DMS 273 (cell line): ENCODE measurements around the gene SP6.

Source experiments
- DNase-seq: peaks from one replicate; lab custom pipeline; 2025; ENCODE audit not compliant: unreplicated experiment; lab: John Stamatoyannopoulos, UW

Gene SP6

DNA sequence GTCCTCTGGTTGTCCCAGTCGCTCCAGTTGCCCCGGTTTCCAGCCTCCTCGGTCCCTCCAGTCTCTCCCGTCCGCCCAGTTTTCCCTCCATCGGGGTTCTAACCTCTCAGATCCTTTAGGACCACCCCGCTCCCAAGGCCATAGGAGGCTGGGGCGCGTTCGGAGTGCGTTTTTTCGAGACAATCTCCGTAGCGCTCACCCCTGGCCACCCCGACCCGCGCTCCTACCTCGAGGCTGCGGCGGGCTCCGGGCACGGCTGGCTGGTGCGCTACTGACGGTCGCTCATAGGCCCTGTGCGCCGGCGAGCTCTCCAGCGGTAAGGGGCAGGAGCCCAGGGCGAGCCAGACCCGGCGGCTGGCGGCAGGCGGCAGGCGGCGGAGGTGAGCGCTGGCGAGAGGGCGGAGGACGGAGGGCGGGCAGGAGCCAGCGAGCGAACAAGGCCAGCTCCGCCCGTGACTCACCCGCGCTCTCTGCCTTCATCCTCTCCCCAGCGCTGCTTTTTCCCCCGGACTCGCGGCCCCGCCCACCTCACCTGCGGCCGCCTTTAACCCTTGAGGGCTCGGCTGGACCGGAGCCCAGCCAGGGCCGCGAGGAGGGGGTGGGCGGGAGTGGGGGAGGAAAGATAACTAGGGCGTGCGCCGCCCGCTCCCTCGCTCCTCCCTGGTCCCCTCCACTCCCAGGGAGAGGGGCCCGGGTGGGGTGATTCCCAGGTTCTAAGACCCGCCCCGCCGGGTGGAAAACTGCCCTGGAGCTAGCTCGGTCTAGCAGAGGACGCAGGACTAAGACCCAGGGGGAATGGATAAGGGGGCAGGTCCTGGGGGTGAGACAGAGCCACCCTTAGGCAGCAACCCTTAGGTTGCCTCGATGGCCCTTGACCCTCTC, at the start of gene SP6:
Gene SP6, minus strand, starts transcription at position 472 of the 882 bp plus-strand sequence. CDS start 2,734 bp downstream, outside the sequence.
- DNase-seq, result peak; percentile 80

DNA sequence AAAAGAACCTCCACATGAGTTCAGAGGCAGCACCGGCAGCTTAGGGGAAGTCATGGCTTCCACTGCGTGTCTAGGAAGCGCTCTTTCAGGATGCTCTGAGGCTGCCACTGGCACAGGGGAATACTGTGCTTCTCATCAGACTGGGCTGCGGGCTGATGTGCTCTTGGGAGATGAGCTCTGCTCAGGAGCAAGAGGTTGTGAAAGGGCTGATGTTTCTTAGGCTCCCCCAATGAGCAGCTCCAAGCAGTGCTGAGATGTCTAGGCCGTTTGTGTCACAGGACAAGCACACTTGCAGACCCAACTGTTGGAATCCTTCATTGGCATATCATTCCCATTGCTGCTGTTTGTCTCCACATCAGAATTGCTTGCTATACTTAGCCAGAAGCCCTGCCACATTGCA, 48.7 kb upstream of the SP6 start:
- DNase-seq, result no peak

DNA sequence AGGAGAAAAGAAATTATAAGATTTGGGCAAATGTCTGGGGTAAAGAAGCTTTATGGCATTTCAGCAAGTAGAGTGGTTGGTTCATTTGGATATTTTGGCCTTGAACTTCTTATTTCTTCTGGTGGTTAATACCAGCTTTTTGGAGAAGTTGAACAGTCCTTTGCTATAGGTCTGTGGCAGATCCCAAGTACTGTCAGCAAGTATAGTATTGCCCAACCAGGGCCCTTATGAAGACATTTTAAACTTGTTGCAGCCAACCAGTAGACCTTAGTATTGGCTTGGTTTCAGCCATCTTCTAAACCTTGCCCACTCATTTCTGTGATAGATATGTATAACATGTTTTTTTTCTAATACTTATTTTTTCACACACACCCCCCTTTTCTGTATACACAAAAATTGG, 47.3 kb upstream of the SP6 start:
- DNase-seq, result no peak

DNA sequence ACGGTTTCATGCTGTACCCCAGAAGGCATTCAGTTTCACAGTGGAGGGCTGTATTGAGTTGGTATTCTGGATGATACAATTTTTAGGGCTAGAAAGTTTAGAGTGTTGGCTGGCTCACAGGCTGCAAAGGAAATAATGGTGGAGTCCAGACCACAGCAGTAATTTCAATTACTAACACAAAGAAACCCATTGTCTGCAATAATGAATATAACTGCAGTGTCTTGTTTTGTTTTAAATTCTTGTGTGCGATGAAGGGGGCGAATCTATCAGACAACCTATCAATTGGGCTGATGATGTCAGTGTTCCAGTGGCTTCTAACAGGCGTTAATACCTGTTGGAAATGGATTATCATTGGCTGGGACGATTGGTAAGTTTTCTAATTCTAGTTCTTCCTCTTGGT, 46.6 kb upstream of the SP6 start:
- DNase-seq, result no peak

DNA sequence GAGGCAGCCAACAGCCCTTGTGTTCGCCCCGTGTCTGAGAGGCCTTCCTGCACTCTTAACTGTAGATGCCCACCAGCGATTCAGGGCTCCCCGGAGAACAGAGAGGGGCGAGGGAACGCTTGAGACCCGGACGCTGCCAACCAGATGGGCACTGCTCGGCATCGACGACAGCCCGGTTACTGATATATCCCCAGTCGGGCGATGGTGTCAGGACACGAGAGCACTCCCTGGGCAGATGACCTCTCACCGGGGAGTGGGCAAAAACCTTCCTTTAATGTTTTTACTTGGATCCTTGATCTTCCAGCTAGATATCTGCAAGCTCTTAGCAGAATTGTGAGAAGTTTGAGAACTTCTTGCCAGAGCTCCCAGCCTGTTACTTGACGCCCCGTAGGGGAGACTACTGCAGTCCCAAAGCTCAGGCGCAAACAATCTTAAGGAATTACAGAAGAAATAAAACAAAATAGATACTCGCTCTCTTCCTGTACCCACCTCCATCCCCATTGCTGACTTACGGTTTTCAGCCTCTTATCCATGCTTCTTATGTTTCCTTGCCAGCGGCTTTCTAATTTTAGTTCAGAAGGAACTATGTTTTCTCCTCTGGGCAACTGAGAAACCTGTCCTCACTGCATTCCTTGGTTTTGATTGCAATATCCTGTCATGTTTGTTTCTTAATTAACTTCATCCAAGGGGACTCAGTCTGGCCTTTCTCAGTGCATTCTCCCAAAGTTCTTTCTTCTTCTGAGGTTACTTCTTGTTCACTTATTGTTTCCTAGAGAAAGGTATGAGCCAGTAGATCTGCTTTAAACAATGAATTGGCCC, 45.9 kb upstream of the SP6 start:
- DNase-seq, result peak; percentile 84

DNA sequence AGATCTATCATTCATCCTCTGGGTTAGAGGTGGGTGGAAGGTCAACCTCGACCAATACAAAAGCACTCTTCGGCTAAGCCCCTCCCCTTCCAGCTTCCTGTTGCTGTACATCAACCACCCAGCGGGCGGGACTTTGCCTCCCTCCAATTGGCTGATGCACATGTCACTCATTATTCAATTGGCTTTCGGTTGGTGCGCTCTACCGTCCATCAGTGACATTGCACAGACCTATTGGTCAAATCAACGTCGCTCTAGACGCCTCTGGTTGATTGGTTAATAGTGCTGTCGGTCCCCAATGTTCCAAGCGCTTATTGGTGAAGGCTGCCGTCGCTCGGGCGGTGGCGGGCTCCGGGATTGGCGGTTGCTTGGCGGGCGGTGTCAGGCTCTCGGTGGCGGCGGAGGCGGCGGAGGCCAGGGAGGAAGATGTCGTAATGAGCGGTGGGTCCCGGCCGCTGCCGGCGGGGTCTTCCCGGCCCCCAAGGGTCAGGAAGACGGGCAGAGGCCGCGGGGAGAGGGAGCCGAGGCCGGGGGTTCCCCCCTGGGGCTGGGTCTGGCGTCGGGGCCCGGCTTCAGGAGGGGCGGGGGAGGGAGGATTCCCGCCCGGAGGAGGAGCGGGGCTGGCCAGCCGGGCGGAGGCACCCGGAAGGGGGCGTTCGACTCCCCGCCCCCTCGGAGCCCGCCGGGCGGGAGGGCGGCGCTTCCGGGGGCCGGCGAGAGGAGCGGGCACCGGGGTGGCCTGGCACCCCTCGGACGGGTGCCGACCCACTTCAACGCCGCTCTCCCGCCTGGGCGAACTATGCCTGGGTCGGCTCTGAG, 45.1 kb upstream of the SP6 start, which contains the start of gene SP2:
Gene SP2, plus strand, starts transcription at position 381 of the 816 bp plus-strand sequence. Its CDS starts 51 bp downstream, at position 432.
- DNase-seq, result peak; percentile 100

DNA sequence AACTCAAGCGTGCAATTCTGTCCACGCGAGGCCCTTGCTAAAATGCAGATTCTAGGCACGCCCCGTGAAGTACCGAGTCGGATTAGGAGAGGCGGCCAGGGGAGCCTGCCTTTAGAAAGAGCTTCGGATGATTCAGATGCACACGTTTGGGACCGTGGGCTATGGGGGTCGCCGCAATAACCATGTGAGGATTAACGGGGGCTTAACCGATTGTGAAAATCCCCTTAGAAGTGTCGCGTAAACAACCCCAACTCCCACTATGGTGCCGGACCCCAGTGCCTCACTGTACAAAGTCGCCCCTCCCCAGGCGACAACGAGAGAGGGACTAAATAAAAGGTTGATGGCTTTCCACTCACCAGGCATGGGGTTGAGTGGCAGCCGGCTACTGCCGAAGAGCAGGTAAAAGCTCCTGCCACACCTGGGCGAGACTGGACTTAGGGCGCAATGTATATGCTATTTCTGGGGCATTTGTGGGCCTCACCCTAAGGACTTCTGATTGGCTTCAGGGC, 44.4 kb upstream of the SP6 start:
- DNase-seq, result peak; percentile 62

DNA sequence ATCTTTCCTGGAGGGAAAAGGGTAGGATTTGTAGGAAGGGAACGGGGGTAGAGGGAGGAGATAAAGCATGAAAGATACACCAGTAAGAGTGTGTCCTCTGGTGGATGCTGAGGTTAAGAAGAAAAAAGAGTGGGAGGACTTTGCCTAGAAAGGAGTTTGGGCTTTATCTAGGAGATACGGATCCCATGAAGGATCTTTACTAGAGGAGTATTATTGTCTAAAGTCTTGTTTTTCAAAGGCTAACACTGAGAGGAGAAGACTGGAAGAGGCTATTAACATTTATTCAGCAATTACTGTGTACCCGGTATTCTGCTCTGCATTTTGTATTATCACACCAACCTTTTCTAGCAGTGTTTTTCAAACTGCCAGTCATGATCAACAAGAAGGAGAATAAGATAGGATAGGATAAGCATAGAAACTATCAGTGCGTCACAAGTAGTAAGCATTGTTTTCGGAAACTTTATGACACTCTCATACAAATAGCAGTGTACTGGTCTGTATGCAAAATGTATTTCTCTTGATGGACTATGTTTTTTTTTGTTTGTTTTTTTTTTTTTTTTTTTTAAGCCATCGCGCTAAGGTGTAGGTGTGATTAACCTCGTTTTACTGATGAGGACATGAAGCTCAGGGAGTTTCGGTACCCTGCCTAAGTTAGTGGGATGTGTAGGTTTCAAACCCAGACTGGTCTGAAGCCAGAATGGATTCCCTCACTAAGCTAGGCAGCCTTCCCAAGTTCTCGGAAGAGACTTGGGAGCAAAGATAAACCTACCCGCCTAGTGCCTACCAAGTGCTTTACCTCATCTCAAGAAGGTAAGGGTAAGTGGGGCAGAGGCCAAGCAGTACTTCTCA, 43.8 kb upstream of the SP6 start:
- DNase-seq, result no peak

DNA sequence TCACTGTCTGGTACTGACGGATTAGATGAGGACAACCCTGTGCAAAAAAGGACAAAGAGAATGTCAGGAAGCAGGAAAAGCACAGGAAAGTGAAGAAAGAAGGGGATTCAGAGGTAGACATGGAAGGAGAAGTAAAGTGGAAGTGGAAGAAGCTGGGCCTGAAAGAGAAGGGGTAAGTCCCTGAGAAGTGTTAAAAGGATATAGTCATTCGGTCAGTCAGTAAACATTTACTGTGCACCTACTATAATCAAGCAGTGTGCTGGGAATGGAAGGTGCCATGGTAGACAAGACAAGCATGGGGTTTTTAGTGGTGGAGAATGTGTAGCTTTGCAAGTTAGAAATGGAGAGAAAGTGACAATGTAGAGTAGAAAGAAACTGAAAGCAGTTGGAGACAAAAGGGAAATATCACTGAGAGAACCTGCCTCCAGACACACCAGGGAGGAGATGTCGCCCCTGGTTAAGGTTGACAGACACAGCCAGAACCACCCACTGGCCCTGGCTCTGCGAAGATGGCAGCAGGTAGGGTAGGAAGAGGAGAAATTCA, 40.7 kb upstream of the SP6 start:
- DNase-seq, result no peak

DNA sequence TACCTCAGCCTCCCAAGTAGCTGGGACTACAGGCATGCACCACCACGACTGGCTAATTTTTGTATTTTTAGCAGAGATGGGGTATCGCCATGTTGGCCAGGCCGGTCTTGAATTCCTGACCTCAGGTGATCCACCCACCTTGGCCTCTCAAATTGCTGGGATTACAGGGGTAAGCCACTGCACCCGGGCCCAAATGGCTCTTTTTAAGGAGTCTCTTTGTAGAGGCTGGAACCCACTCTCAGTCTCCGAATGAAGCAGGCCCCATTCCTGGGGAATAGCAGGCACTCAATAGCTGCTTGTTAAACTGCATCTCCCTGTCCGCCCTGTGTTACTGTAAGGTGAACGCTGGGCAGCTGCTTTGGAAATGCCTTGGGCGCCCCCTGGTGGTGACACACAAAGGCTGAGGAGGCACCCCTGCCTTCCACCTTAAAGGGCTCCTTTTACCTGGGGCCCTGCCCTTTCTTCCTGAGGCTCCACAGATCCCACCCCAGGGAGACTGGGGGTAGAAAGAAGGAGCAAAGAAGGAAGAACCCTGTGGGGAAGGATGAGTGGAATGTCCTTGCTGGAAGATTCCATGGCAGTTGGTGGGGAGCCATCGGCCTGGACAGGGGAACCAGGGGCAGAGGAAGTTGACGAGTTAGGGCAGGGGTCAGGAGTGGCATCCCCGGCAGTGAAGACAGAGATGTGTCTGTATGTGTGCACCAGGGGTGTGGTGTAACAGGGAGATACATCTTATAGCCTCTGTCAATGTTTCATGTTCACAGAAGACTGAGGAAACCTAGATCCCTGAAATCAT, 39.0 kb upstream of the SP6 start:
- peak; percentile 90 for DNase-seq

DNA sequence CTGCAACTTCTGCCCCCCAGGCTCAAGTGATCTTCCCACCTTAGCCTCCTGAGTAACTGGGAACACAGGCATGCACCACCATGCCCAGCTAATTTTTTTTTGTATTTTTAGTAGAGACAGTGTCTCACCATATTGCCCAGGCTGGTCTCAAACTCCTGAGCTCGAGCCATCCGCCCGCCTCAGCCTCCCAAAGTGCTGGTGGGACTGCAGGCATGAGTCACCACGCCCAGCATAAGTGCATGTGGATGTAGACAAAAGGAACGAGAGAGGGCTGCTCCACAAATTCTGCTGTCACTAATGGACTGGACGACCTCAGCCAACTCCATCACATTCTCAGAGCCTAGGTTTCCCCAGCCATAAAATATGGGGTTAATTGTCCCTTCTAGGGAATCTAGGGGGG, 37.3 kb upstream of the SP6 start:
- DNase-seq, result no peak

DNA sequence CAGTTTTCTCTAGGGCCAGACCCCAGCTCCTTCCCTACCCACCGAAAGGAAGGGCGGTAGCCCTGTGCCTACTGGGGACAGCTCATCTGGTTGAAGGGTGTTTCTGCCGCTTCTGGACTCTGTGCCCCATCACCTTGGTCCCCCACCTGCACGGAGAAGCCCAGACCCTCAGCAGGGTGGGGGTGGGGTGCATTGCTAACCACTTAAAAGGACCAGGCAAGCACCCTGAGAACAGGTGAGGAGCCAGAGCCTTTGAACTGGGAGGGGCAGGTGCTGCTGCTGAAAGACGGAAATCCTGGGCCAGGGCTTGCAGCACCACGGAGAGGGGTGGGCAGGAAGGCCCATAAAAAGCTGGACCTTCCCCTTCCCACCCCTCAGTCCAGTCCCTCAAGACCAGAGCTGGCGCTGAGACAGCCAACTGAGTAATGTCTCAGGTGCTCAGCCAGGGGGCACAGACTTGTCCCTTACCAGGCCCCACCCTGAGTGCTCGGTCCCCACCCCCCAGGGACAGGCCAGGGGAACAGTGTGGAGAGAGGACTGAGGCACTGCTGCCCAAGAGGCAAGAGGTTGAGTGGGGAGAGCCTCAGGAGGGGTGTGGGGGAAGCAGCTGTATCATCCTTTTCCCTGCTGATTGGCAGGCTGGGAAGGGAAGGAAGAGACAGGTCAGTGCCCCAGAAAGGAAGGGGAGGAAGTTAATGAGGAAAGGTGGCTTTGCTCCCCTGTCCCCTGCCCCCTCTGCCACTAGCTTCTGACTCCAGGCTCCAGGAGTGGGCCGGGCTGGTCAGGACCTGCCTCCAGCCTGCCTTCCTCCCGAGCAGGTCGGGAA, 34.2 kb upstream of the SP6 start:
- DNase-seq, result no peak

DNA sequence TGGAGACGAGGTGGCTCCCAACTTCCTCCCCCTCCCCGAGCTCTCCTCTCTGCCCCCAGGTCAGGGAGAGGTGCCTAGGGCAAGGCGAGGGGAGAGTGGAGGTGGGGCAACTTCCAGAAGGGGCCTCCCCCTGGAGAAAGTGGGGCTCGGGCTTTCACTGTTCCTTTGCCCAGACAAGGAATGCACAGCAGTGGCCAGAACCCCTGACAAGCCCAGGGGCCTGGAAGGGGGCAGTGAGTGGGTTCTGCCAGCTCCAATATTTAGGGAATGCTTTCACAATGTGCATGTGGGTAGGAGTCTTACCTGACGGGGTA, 33.4 kb upstream of the SP6 start:
- DNase-seq, result no peak

DNA sequence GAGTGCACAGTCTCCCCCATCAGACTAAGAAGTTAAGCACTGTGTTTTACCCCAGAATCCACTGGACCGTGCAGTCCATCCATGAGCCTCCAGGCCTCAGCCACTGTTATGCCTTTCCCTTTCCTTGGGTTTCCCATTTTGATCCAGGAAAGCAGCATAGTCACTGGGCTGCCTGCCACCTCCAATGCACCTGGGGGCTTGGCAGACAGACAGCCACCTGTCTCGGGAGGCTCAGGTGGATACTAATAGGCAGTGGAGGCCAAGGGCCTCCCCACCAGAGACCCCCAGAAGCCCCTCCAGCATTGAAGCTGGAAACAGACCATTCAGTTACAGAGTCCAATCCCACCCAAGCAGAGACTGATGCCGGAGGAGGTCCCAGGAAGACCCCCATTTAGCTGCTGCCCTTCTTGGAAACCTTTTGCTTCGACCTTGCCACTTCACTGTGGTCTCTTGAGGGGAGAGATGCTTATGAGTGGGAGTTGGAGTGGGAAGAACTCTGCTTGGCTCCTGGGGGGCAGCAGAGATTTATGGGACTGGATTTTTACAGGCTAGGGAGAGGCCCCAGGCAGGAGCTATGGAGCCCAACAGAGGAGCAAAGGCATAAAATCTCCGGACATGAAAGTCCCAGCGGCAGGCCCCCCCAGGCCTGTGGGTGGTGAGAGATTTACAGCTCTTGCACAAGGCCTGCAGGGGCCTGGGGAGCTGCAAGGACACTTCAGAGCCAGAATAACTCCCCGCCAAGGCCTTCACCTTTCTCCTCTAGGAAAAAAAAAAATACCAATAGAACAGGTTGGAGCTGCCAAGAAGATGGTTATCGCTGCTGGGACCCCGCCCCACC, 32.8 kb upstream of the SP6 start:
- DNase-seq, result no peak

DNA sequence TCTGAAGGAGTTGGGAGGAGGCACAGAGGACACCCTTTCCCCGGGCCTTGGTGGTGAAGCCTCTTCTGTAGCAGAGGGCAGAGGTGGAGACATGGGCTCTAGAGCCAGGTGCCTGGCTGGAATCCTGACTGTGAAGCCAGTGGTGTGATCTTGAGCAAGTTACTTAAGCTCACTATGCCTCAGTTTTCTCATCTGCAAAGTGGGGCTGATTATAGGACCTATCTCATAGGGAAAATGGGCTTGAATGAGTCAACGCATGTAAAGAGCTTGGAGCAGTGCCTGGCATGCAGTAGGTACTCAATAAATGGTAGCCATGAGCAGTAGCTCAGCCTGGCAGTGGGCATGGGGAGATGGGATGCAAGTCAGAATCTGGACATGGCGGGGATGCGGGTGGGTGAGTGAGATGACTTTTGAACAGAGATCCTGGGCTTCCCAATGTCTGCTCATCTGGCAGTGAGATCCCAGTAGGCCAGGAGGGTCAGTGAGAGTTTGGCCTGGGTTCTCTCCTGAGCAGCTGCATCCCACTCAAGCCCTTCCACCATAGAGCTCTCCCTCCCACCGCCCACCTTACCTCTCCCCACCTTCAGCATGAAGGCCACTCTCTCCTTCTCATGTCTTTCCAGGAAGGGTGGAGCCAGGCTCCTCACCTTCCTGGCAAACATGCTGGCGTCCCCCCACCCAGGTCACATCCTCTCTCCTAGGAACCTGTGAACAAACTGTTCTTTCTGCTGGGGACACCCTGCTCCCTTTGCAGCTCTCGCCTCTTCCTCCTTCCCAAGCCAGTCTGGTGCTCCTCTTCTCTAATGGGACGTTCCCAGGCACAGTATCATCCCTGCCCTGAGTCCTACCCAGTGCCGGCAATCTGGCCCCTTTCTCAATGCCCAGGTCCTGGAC, 32.0 kb upstream of the SP6 start:
- DNase-seq, result no peak

DNA sequence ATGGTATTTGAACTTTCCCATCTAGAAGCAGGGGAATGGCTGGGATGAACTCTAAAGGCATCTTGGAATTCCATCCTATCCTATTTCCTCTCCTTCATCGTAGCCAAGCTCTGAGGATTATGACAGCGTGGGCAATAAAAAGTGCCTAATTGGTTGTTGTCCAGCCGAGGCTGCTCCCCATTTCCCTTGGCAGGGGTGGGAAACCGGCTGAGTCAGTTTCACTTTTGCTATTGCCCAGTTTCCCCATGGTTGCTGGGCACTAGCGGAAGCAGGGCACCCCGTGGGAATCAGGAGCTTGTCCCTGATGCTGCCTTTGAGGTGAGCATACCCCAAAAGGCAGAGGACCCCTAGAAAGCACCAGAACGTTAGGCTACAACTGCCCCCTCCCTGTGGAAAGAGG, 31.3 kb upstream of the SP6 start:
- DNase-seq, result no peak
